Testis (tissue), 3 donors: ENCODE measurements around the gene CGGBP1. TPM values are rescaled to one million over a fixed set of nuclear protein-coding genes. Genes with fewer than 3 reads are reported as not detected.

Source experiments
- DNase-seq: peaks from one replicate; pipeline ENCODE4 v3.0.0-alpha.2; 2019
- H3K27ac ChIP-seq, 2 donors: fragments of 200-600 bp; sonication (generic); one replicate each; pipeline ENCODE4 v1.5.1; 2019
- H3K27me3 ChIP-seq: fragments of 200-600 bp; sonication (generic); one replicate; pipeline ENCODE4 v1.5.1; 2019
- H3K36me3 ChIP-seq: fragments of 200-600 bp; sonication (generic); one replicate; pipeline ENCODE4 v1.5.1; 2017; ENCODE audit warnings: low read depth; ENCODE audit errors: missing control alignments
- H3K4me1 ChIP-seq: fragments of 200-600 bp; sonication (generic); one replicate; pipeline ENCODE4 v1.5.1; 2019
- H3K4me3 ChIP-seq, 2 donors: fragments of 200-600 bp; sonication (generic); one replicate each; pipeline ENCODE4 v1.5.1; 2017 to 2019
- H3K9me3 ChIP-seq: fragments of 200-600 bp; sonication (generic); one replicate; pipeline ENCODE4 v1.5.1; 2017
- CTCF ChIP-seq, 3 experiments: fragments of 450-650 bp in 2 of 3; fragments of 200-600 bp in 1 of 3; sonication (generic) in 1 of 3; IDR thresholded peaks; one replicate each; pipeline ENCODE4 v1.5.1; 2016 to 2019; ENCODE audit warnings: antibody characterized with exemption in 3 of 3, mild to moderate bottlenecking in 2 of 3, moderate library complexity in 1 of 3
- POLR2A ChIP-seq: fragments of 450-650 bp; IDR thresholded peaks from one replicate; pipeline ENCODE4 v1.6.1; 2017; ENCODE audit warnings: antibody characterized with exemption, mild to moderate bottlenecking, moderate library complexity
- WGBS, 2 donors: methylation state at CpG; one replicate each; pipeline ENCODE4 v1.1.5; 2018; 5-methylcytosine and 5-hydroxymethylcytosine counted together
- intact Hi-C: fragments of 100-400 bp; cut with DNase I; formaldehyde crosslinking; loops from one replicate; pipeline ENCODE4 v1.15.1; 2023; ENCODE audit warnings: low total_unique reads
- polyA plus RNA-seq: library from polyadenylated mRNA; stranded (reverse); fragments of 350-450 nt; fragmentation: Illumina TruSeq; extraction: RNeasy Lipid Tissue Mini Kit (QIAGEN cat#74804); gene quantifications from one replicate; pipeline ENCODE4 v1.2.3, GENCODE V29; 2014; ENCODE audit warnings: low read depth, low replicate concordance; ENCODE audit not compliant: insufficient read depth
- total RNA-seq, 2 donors: library from RNA; depleted of rRNA; stranded (reverse); fragments of >200 nt; gene quantifications; one replicate each; pipeline ENCODE4 v1.2.3, GENCODE V29; 2016

The CGGBP1 gene
- total and polyA plus RNA-seq, 3 donors from 2014 or later = 54.0 to 68.0 (median 66.4) TPM

DNA sequence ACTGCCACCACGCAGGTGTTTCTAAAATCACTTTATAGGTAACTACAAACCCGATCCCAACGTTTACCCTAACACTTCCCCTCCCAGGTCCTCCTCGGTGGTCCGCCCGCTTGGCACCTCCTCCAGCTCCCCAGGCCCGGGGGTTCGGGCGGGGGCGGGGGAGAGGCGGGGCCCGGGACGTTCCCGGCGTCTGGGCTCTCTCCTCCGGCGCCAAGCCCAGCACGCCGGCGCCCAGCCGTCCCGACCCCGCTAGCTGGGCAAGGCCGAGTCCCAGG, 562 bp downstream of the CGGBP1 start:
- intact Hi-C loops = no loop called here
- DNase-seq = no peak
- H3K9me3 ChIP-seq = no peaks in the 10 kb centered on the region
- H3K27ac ChIP-seq = peak overlapping the region; percentile 97 to 98
- H3K27me3 ChIP-seq = no peaks in the 10 kb centered on the region
- no peaks in the 10 kb centered on the region for H3K36me3 ChIP-seq
- WGBS, 2 donors = 0 to 1% methylated on average over 18 to 20 of the region's 24 CpGs
- peak overlapping the region; percentile 85 to 100 for H3K4me3 ChIP-seq
- no peak for TF ChIP-seq POLR2A
- TF ChIP-seq CTCF (IDR thresholded peaks at IDR 0.05) = no peak
- H3K4me1 ChIP-seq = peaks cover 18% of the 10 kb centered on the region

DNA sequence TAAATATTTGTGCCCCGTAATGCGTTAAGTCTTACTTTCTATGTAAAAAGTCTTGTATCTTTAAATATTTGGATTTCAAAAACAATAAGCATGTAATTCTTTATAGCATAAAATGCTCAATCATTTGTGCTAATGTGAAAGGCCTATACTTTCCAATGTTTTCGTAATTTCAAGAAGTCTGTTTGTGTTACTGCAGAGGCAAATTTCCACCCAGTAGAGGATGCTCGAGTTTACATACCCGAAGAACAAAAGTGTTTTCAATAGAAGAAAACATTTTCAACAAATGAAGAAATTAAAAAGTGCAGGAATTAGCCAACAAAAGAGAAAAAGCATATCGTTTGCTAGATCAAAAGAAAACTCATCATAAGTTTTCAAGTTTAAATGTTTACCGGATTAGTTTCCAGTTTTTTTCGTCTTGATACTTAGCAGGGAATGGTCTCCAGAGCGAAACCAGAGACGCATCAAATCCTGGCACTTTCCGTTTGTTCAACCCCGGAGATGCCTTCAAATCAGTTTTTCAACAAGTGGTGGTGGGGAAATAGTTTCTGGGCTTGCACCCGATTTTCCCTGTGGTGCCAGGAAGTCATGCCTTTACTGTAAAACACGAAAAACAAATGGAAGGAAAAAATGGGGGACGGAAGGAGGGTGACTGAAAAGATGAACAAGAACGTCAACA, 1.0 kb downstream of the CGGBP1 start:
- DNase-seq = peak; percentile 16
- TF ChIP-seq CTCF (IDR thresholded peaks at IDR 0.05) = no peak
- TF ChIP-seq POLR2A = no peak
- H3K36me3 ChIP-seq = no peaks in the 10 kb centered on the region
- H3K4me3 ChIP-seq = peak overlapping the region; percentile 85 to 100
- WGBS, 2 donors = 7 to 9% methylated on average over 16 of the region's 16 CpGs
- peak overlapping the region; percentile 97 to 98 for H3K27ac ChIP-seq
- no peaks in the 10 kb centered on the region for H3K9me3 ChIP-seq
- H3K27me3 ChIP-seq = no peaks in the 10 kb centered on the region
- H3K4me1 ChIP-seq = peaks cover 18% of the 10 kb centered on the region
- intact Hi-C loops = no loop called here

GRCh38 chr3:88046766-88047165, 12.0 kb downstream of the CGGBP1 start:
- H3K27me3 ChIP-seq = no peaks in the 10 kb centered on the region
- intact Hi-C loops = no loop called here

GRCh38 chr3:88044411-88044810, 14.4 kb downstream of the CGGBP1 start:
- TF ChIP-seq CTCF (IDR thresholded peaks at IDR 0.05) (no peak), POLR2A (no peak)
- WGBS, 2 donors = 31 to 41% methylated on average over 1 of the region's 1 CpG
- intact Hi-C loops = no loop called here
- no peaks in the 10 kb centered on the region for H3K27me3 ChIP-seq
- H3K36me3 ChIP-seq = no peaks in the 10 kb centered on the region
- H3K4me3 ChIP-seq = no peak overlapping the region
- no peak for DNase-seq
- no peaks in the 10 kb centered on the region for H3K9me3 ChIP-seq
- no peak overlapping the region for H3K27ac ChIP-seq
- no peaks in the 10 kb centered on the region for H3K4me1 ChIP-seq

More at GRCh38 chr3:88046766-88047165, 12.0 kb downstream of the CGGBP1 start:
- no peaks in the 10 kb centered on the region for H3K4me1 ChIP-seq
- no peaks in the 10 kb centered on the region for H3K9me3 ChIP-seq
- WGBS, 2 donors = 82 to 86% methylated on average over 5 of the region's 5 CpGs
- TF ChIP-seq CTCF (IDR thresholded peaks at IDR 0.05) = no peak
- no peak for TF ChIP-seq POLR2A
- H3K27ac ChIP-seq = no peak overlapping the region
- no peak for DNase-seq
- no peaks in the 10 kb centered on the region for H3K36me3 ChIP-seq
- H3K4me3 ChIP-seq = no peak overlapping the region

DNA sequence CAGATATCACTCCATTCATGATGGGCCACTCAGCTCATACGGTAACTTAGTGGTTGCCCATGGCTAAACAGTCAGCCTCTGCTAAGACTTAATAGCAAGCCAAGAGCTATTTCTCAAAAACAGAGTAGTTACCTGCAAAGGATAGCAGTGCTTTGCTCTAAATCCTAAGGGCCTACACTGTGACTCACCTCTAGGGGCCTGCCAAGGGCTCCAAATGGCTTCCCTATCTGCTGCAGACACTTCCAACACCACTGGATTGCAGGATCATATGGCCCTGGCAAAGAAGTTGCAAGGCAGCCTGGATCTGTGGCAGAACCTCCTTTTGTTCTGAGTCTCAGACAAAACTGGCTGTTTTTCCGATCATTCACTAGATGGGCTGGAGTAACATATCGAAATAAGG, 17.8 kb downstream of the CGGBP1 start:
- intact Hi-C loops = no loop called here
- no peak overlapping the region for H3K27ac ChIP-seq
- H3K4me1 ChIP-seq = no peaks in the 10 kb centered on the region
- TF ChIP-seq POLR2A = no peak
- TF ChIP-seq CTCF (IDR thresholded peaks at IDR 0.05) = no peak
- WGBS, 2 donors = 97% methylated on average over 3 of the region's 3 CpGs
- no peaks in the 10 kb centered on the region for H3K36me3 ChIP-seq
- H3K27me3 ChIP-seq = no peaks in the 10 kb centered on the region
- H3K4me3 ChIP-seq = no peak overlapping the region
- DNase-seq = no peak
- H3K9me3 ChIP-seq = no peaks in the 10 kb centered on the region
